ENCODE measurements around the gene MVD. TPM values are rescaled to one million over a fixed set of nuclear protein-coding genes. Genes with fewer than 3 reads are reported as not detected.

Gene MVD
- total and polyA plus RNA-seq, 4 experiments from 2014 or later: 15.6 to 57.0 (median 35.9) TPM

GRCh38 chr16:88651989-88652761 lies 10.7 kb downstream of the MVD start:
- peak overlapping the region; percentile 91 for H3K27ac ChIP-seq (ENCODE audit: low read depth, low read length)
- H3K4me3 ChIP-seq (ENCODE audit: low read length in 2 of 2): peak overlapping the region in 1 of 2 donors; percentile 91
- Mint-ChIP-seq H3K36me3 (peaks cover 4 to 19% of the 10 kb centered on the region in 2 donors), H3K27ac (peak overlapping the region; percentile 66 to 96 (median 93)), H3K4me3 (peak overlapping the region in 3 of 8 donors; percentile 17 to 49 (median 46)), H3K27me3 (no peaks in the 10 kb centered on the region), H3K4me1 (peaks cover 7 to 26% (median 12%) of the 10 kb centered on the region in 4 donors), H3K9me3 (no peaks in the 10 kb centered on the region)
- ChIA-PET CTCF (ENCODE audit: partially characterized antibody) (no interaction called here), POLR2A (ENCODE audit: partially characterized antibody) (interaction anchor here (1.4 to 6.1 kb wide), 5 partner anchors 11 to 82 kb away, joined by 3 to 66 read pairs (median 13); partner anchors contain the start of genes MVD and ZC3H18)
- H3K36me3 ChIP-seq (ENCODE audit: insufficient read depth, low read length): peaks cover 4% of the 10 kb centered on the region
- no peak for DNase-seq
- peaks cover 28% of the 10 kb centered on the region for H3K4me1 ChIP-seq (ENCODE audit: insufficient read depth, low read length)
- intact Hi-C loops (cut with micrococcal nuclease): loop anchor here (1.0 to 2.0 kb wide), 6 partner anchors 11 to 82 kb away; partner anchors contain the start of genes MVD, SNAI3 and ZC3H18
- H3K9me3 ChIP-seq (ENCODE audit: control insufficient read depth in 1 of 2, low read length in 2 of 2): no peaks in the 10 kb centered on the region
- H3K27me3 ChIP-seq (ENCODE audit: insufficient read depth, low read length): no peaks in the 10 kb centered on the region

GRCh38 chr16:88651276-88651988 lies 11.5 kb downstream of the MVD start:
- Mint-ChIP-seq H3K27me3 (no peaks in the 10 kb centered on the region), H3K36me3 (peaks cover 4 to 19% of the 10 kb centered on the region in 2 donors), H3K27ac (peak overlapping the region; percentile 93 to 97 (median 95)), H3K4me1 (peaks cover 7 to 26% (median 12%) of the 10 kb centered on the region in 4 donors), H3K4me3 (peak overlapping the region; percentile 89 to 93 (median 91)), H3K9me3 (no peaks in the 10 kb centered on the region)
- Histone ChIP-seq H3K9me3 (ENCODE audit: control insufficient read depth in 1 of 2, low read length in 2 of 2) (no peaks in the 10 kb centered on the region), H3K4me1 (ENCODE audit: insufficient read depth, low read length) (peaks cover 28% of the 10 kb centered on the region), H3K27me3 (ENCODE audit: insufficient read depth, low read length) (no peaks in the 10 kb centered on the region), H3K4me3 (ENCODE audit: low read length in 2 of 2) (peak overlapping the region in 1 of 2 donors; percentile 91), H3K27ac (ENCODE audit: low read depth, low read length) (peak overlapping the region; percentile 91), H3K36me3 (ENCODE audit: insufficient read depth, low read length) (peaks cover 4% of the 10 kb centered on the region)
- ChIA-PET CTCF (ENCODE audit: partially characterized antibody) (no interaction called here), POLR2A (ENCODE audit: partially characterized antibody) (interaction anchor here (0.6 to 6.1 kb wide), 9 partner anchors 12 to 129 kb away, joined by 3 to 66 read pairs (median 6); partner anchors contain the start of gene MVD)
- peak; percentile 71 to 90 (median 79) for DNase-seq
- intact Hi-C loops (cut with micrococcal nuclease): loop anchor here (1.0 to 2.0 kb wide), 6 partner anchors 12 to 81 kb away; partner anchors contain the start of genes MVD, SNAI3 and ZC3H18

- peak within 1 kb of the TSS; percentile 89 to 93 (median 91) for H3K4me3 Mint-ChIP-seq
- H3K27me3 ChIP-seq (ENCODE audit: insufficient read depth, low read length): no peaks in the 10 kb centered on the region
- H3K4me1 Mint-ChIP-seq: peaks cover 7 to 26% (median 12%) of the 10 kb centered on the region in 4 donors
- DNase-seq: peak; percentile 81 to 87 (median 84)
- H3K27ac ChIP-seq (ENCODE audit: low read depth, low read length): peak within 1 kb of the TSS; percentile 91
- no peaks in the 10 kb centered on the region for H3K9me3 Mint-ChIP-seq
- intact Hi-C loops (cut with micrococcal nuclease): loop anchor here (1.0 to 2.0 kb wide), 6 partner anchors 12 to 81 kb away; partner anchors contain the start of genes MVD, SNAI3 and ZC3H18
- peak within 1 kb of the TSS; percentile 93 to 97 (median 95) for H3K27ac Mint-ChIP-seq
- H3K9me3 ChIP-seq (ENCODE audit: control insufficient read depth in 1 of 2, low read length in 2 of 2): no peaks in the 10 kb centered on the region
- peaks cover 28% of the 10 kb centered on the region for H3K4me1 ChIP-seq (ENCODE audit: insufficient read depth, low read length)
- H3K36me3 Mint-ChIP-seq: peaks cover 4 to 19% of the 10 kb centered on the region in 2 donors
- POLR2A ChIA-PET (ENCODE audit: partially characterized antibody): interaction anchor here (0.6 to 6.1 kb wide), 15 partner anchors 11 to 130 kb away, joined by 3 to 66 read pairs (median 5); partner anchors contain the start of genes IL17C and MVD
- no peaks in the 10 kb centered on the region for H3K27me3 Mint-ChIP-seq
- H3K4me3 ChIP-seq (ENCODE audit: low read length in 2 of 2): peak within 1 kb of the TSS; percentile 76 to 91
- H3K36me3 ChIP-seq (ENCODE audit: insufficient read depth, low read length): peaks cover 4% of the 10 kb centered on the region
- CTCF ChIA-PET (ENCODE audit: partially characterized antibody): interaction anchor here (0.8 to 1.0 kb wide), 2 partner anchors 34 to 35 kb away, joined by 3 read pairs; no protein-coding TSS in a partner anchor
These were observed 12.1 kb downstream of the MVD start, which contains the start of gene CYBA for GRCh38 chr16:88650749-88651275. CYBA (minus strand) TSS chr16:88651053; CDS start chr16:88651013, 40 bp downstream.

GRCh38 chr16:88649924-88650748 lies 12.8 kb downstream of the MVD start:
- peak; percentile 42 to 62 (median 49) for DNase-seq
- Mint-ChIP-seq H3K4me3 (peak overlapping the region; percentile 89 to 93 (median 91)), H3K27me3 (no peaks in the 10 kb centered on the region), H3K36me3 (peaks cover 7 to 19% of the 10 kb centered on the region in 2 donors), H3K27ac (peak overlapping the region; percentile 87 to 96 (median 91)), H3K9me3 (no peaks in the 10 kb centered on the region), H3K4me1 (peaks cover 7 to 26% (median 13%) of the 10 kb centered on the region in 4 donors)
- Histone ChIP-seq H3K27ac (ENCODE audit: low read depth, low read length) (peak overlapping the region; percentile 91), H3K4me1 (ENCODE audit: insufficient read depth, low read length) (peaks cover 28% of the 10 kb centered on the region), H3K9me3 (ENCODE audit: control insufficient read depth in 1 of 2, low read length in 2 of 2) (no peaks in the 10 kb centered on the region), H3K27me3 (ENCODE audit: insufficient read depth, low read length) (no peaks in the 10 kb centered on the region), H3K36me3 (ENCODE audit: insufficient read depth, low read length) (peaks cover 4% of the 10 kb centered on the region), H3K4me3 (ENCODE audit: low read length in 2 of 2) (peak overlapping the region; percentile 76 to 91)
- ChIA-PET POLR2A (ENCODE audit: partially characterized antibody) (interaction anchor here (0.7 to 6.1 kb wide), 16 partner anchors 10 to 160 kb away, joined by 3 to 66 read pairs (median 6); partner anchors contain the start of genes IL17C, SNAI3 and ZC3H18), CTCF (ENCODE audit: partially characterized antibody) (interaction anchor here (0.7 to 1.0 kb wide), 3 partner anchors 17 to 35 kb away, joined by 3 read pairs; no protein-coding TSS in a partner anchor)
- intact Hi-C loops (cut with micrococcal nuclease): loop anchor here (2.0 kb wide), 1 partner anchor 15 kb away; no protein-coding TSS in a partner anchor

GRCh38 chr16:88649195-88649923 lies 13.5 kb downstream of the MVD start:
- peaks cover 28% of the 10 kb centered on the region for H3K4me1 ChIP-seq (ENCODE audit: insufficient read depth, low read length)
- POLR2A ChIA-PET (ENCODE audit: partially characterized antibody): interaction anchor here (0.9 to 6.1 kb wide), 14 partner anchors 9 to 161 kb away, joined by 3 to 66 read pairs (median 7); partner anchors contain the start of genes IL17C, SNAI3 and ZC3H18
- DNase-seq: no peak
- CTCF ChIA-PET (ENCODE audit: partially characterized antibody): interaction anchor here (0.7 kb wide), 1 partner anchor 16 kb away, joined by 3 read pairs; no protein-coding TSS in a partner anchor
- Mint-ChIP-seq H3K4me1 (peaks cover 8 to 27% (median 18%) of the 10 kb centered on the region in 4 donors), H3K27ac (peak overlapping the region; percentile 78 to 96 (median 93)), H3K27me3 (no peaks in the 10 kb centered on the region), H3K9me3 (peaks cover 0 to 2% (median 0%) of the 10 kb centered on the region in 8 donors), H3K4me3 (peak overlapping the region; percentile 89 to 93 (median 91)), H3K36me3 (peaks cover 12 to 19% of the 10 kb centered on the region in 2 donors)
- H3K36me3 ChIP-seq (ENCODE audit: insufficient read depth, low read length): peaks cover 4% of the 10 kb centered on the region
- H3K9me3 ChIP-seq (ENCODE audit: control insufficient read depth in 1 of 2, low read length in 2 of 2): no peaks in the 10 kb centered on the region
- H3K27me3 ChIP-seq (ENCODE audit: insufficient read depth, low read length): no peaks in the 10 kb centered on the region
- intact Hi-C loops (cut with micrococcal nuclease): no loop called here
- peak overlapping the region; percentile 91 for H3K27ac ChIP-seq (ENCODE audit: low read depth, low read length)
- H3K4me3 ChIP-seq (ENCODE audit: low read length in 2 of 2): peak overlapping the region in 1 of 2 donors; percentile 91
